Measurements from ENCODE around the gene TMEM178B.
"Not testable (repeated sequence)": the region's sequence is repeated elsewhere in the genome, so short reads cannot be mapped to it uniquely, and the experiment has no call there.

Gene TMEM178B

DNA sequence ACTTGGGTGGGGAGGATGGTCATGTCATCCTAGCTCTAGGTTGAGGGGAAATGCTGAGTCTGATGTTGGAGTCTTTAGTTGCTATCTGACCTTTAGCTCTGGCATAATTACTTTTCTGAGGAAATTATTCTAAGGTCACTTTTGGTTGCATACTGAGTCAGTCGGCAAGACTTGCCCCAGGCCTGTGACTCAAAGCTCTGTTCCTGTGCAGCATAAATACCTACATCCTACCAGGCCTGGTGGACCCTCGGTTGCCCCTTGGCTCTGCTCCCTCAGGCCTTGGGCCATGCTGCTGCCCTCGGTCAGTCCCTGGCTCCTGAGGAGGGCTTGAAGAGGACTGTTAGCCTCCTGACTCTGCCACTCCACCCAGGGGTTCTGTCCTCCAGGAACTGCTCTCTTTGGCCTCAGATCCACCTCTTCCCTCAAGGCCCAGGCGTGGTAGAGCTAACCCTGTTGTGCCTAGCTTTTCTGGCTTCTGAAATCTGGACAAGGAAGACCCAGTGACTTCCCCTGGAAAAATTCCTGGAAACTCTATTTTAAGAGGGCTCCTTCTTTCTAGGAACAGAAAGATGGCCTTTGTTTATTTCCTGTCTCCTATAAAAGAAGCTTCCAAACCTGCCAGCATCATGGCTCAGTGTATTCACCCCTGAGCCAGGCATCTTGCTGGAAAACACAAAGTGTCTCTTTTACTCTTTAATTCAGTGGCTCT, 71.2 kb downstream of the TMEM178B start:
- DNase-seq, result no peak

DNA sequence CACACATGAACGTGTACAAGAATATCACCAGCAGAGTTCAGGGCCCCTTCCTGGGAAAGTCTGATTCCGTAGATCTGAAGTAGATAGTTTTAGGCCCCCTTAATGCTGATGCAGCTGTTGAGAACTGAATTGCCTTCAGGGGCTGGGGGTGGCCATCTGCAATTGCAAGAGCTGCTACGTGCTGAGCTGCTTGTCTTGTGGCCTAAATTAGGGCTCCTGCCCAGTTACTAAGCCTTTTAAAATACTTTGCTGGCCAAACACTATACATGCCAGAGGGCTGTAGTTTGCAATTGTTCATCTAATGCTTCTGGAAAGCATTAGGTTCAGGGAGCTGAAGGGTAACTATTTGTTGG, 71.7 kb downstream of the TMEM178B start:
- DNase-seq, result no peak

DNA sequence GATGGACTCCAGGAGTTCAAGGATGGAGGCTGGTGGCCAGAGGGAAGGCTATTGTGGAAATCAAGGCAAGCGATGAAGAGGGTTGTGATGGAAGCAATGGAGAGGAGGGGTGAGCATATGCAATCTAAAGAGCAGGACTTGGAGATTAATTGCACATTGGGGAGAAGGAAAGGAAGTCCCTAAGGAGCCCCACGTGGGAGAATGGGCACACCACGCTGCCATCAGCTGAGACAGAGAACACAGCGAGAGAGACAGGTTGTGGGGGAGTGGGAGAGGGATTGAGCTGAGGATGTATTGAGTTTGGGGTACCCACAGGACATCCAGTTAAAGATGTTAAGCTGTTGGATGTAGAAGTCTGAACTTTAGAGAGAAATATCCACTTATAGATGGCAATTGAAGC, 73.6 kb downstream of the TMEM178B start:
- no peak for DNase-seq

DNA sequence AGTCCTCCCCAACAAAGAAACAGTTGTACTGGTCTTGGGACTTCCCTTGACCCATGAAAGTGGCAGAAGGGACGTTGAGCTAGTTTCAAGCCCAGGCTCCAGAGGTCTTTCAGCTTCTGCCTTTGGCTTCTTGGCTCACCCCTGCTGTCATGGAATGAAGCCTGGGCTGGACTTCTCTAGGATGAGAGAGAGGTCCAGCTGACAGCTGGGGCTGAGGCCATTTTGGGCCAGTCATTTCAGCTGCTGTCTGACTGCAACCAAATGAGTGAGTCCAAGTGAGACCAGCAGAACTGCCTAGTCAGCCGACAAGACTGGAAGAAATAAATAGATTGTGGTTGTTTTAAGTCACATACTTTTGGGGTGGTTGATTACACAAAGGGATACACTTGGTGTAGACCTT, 76.6 kb downstream of the TMEM178B start:
- no peak for DNase-seq

DNA sequence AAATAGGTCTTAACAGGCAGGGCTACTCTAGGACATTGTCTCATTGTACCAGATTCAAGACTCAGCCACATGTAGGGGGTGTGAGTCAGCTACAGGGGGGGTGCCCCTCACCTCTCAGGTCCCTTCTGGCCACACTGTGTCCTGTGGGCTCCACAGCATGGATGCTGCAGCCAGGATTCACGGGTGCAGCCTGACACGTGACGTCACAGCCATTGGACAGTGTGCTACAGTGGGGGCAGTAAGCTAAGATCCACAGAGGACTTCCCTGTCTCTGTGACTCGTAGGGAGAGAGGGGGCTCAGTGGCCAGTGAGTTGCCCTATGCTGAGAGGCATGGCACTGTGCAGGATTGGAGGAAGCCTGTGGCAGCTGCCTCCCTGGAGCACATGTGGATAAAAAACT, 77.9 kb downstream of the TMEM178B start:
- no peak for DNase-seq

DNA sequence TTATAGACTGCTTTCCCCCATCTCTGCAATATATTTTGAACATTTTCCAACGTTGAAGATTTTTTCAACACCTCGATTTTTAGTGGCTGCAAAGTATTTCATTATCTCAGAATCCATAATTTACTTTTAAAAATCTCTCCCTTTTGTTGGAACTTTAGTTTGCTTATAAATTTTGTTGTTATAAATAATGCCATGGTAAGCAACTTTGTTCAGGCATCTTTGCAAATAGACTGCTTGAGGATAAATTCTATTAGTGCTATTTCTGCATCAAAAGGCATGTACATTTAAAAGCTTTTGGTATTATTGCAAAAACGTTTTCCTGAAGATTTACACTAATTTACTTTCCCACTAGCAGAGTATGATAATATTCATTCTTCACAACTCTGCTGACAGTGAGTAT, 79.4 kb downstream of the TMEM178B start:
- no peak for DNase-seq

DNA sequence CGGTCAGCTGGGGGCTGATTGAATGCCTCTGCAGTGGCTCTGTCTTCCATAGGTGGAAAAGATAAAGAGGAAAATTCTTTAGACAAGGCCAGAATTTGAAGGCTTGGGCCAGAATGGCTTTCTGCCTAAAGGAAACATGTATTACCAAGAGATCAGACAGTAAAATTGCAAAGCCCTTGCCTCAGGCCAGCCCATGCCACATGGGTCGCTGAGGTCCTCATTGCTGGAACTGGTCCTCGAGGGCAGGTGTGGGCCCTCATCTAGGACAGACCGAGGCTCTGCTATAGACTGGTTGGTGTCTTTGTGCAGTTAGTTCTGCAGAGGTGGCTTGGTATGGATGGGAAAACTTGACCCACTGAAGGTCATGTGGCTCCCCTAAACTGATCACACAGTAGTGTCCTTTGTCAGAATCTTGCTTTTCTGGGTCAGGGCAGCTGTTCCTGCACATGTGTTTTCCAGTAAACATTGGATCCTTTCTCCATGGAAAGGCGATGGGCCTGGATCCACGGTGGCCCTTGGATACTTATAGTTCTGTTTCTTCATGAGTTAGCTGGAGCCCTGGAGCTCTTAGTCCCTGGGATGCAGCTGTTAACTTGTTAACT, 80.4 kb downstream of the TMEM178B start:
- DNase-seq, result no peak

DNA sequence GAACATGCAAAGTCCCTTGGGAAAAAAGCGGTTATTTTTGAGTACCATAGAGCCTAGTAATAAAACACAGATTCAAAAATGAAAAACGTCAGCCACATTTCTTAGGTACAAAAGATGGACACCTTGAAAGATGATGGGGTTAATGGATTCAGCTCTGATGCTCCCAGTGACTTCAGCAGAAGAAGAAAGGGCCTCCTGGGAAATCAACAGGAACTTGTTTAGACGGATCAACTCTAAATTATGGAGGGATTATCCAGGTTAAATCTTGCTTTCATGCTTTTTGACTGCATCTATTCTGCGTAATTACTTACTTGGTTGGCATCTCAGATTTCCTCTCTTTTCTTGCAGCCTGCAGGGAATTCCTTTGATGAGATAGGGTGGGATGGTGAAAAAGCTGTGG, 82.5 kb downstream of the TMEM178B start:
- DNase-seq, result no peak

DNA sequence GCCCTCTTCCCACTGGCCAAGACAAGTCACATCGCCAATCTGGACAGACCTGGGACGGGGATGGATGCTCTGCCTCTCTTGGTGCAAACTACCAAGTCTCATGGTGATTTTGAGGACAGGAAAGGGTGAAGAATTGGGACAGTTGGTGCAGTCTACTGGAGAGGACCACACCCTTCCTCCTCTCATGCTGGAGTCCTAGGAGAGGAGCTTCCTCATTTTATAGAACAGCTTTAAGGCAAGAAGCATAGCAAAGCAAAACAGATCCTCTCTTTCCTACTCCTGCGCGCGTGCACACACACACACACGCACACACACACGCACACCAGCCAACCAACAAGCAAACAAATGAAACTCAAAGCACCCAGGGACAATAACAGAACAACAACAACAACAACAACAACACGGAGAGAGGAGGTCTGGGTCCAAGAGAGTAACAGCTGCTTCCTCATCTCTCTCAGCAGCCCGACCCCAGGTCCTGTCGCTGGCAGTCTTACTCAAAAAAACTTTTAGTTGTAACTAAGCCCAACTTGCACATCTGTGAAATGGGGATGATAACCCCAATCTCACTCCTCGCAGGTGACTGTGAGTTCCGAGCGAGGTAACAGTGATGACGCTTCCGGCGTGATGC, 83.4 kb downstream of the TMEM178B start:
- DNase-seq, result no peak

DNA sequence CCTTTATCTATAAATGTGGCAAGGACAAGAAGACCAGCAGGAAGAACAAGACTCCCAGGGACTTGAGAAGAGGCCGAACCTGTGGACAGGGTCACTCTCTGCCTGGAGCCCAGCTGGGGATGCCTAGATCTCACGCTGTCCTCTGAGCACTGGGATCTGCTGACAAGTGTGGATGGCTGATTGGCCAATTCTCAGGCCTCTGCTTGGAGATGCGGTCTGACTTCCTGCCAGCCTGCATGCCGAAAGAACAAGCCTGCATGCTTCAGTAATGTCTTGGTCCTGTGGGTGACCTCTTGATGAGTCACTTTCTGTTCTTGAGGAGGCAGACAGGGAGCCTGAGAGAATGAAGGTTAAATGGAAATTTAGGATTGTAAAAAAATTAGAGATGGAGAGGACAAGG, 84.7 kb downstream of the TMEM178B start:
- DNase-seq, result no peak

DNA sequence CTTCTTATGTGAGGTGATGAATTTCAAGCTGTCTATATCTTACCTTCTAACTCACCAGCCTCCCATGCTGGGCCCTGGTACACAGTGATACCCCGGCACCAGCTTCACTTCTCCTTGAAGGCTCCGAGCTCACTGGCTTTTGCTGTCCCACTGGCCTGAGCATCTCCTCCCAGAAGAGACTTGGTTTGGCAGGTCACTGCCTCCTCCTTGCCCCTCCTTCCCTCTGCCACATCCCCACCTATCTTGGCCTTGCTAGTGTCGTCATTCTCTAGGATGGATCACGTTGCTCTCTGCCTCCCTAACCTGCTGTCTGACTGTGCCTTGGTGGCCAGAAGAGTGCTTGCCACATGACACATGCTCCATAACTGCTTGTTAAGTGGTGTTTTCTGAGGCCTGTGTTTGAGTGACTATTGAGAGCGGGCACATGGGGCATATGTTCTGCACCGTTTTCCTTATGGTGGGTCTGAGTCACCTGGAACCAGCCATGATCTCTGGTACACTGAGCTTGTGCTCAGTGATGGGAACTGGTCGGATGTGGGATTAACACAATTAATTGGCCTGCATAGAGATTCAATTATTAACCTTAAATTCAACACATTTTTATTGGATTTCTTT, 86.5 kb downstream of the TMEM178B start:
- DNase-seq, result no peak

DNA sequence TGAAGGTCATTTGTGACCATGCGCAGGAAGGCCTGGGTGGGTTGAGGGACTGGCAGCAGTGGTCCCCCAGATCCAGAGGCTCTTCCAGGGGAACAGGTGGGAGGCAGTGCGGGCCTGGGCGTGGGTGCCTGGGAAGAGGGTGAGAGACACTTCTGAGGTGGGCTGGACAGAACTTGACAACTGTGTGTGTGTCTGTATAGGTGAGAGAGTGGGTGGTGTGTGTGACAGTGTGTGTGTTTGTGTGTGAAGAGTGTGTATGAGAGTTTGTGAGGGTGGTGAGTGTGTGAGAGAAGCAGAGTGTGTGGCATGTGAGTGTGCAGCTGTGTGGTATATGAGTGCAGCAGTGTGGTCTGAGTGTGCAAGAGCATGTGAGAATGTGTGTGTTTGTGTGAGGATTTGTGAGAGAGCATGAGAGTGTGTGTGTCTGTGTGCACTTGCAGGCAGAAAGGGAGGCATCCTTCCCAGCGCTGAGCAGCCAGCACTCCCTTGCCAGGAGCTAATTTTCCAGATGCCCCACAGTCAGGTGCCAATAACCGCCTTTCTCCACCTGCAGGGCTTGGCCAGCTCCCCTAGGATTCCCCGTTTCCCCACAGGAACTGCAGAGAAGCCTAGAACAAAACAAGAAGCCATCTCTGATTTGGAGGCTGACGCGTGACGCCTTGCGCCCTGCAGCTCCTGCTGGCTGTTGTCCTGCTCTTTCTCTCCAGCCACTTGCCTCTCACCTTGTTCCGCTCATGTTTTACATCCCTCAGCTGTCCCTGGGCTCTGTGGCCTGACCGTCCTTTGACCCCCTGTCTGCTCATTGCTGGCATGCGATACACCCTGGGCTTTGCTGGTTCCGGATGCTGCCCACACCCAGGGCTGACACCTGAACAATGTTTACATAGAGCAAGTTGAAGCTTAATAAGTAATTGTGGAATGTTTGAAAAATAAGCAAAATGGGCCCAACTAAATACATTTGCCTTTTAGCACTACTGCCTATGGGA, 88.0 kb downstream of the TMEM178B start:
- no peak for DNase-seq

DNA sequence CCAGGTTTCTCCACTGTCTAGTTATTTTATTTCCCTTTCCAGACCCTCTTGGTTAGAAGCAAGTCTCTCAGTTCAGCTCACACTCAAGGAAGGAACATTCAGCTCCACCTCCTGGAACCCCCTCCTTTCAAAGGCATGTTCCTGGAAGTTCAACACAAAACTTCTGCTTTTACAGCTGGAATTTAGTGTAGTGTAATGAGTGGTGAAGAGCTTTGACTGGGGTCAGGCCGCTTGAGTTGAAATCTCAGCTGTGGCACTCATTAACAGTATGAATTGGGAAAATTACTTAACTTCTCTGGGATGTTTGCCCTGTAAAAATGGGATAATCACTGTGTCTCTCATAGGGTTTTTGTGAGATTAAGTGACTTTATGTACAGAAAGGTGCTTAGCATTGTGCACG, 91.7 kb downstream of the TMEM178B start:
- no peak for DNase-seq

DNA sequence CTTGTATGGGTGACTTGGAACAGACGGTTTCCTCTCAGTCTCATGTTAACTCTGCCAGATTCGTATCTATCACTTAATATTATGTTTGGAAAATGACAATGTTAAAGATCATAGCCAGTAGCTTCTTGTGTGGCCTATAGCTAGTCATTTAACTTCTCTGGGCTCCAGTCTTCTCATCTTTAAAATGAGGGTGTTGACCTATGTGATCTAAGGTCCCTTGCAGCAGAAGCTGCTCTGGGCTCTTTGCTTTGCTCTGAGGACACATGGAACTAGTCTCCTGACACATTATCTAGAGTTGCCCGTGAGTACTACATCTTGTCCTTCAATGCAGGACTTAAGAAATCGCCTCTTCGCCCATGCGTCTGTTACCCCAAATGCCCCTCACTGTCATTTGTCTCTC, 93.1 kb downstream of the TMEM178B start:
- DNase-seq, result no peak

DNA sequence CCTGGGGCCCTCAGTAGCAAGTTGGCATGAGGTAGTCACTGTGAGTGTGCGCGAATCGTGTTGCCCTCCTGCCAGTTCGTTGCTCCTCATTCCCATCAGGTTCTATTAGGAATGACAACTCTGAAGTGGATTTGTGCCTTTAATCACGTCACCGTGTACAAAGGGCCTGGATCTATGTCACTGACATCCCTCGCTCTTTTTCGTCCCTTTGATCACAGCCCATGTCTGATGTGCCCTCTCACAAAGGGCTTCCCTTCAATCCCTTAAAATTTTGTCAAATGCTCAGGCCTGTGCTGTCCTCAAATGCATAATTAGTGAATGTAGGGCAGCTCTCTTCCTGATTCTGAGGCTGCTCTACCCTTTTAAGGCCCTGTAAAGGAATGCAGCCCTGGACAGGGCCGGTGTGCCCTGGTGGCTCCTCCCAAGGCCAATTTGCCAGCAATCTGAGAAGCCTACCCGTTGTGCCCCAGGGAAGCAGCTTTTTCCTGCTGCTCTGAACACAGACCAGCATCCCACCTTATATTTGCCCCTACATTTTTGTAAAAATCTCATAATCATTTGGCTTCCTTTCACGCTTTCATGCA, 93.6 kb downstream of the TMEM178B start:
- no peak for DNase-seq

DNA sequence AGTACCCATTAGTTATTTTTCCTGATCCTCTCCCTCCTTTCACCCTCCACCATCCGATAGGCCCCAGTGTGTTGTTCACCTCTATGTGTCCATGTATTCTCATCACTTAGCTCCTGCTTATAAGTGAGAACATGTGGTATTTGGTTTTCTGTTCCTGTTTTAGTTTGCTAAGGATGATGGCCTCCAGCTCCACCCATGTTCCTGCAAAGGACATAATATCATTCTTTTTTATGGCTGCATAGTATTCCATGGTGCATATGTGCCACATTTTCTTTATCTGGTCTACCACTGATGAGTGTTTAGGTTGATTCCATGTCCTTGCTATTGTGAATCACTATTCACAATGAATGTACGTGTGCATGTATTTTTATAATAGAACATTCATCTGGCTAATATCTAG, 95.3 kb downstream of the TMEM178B start:
- DNase-seq, result not testable (repeated sequence)

DNA sequence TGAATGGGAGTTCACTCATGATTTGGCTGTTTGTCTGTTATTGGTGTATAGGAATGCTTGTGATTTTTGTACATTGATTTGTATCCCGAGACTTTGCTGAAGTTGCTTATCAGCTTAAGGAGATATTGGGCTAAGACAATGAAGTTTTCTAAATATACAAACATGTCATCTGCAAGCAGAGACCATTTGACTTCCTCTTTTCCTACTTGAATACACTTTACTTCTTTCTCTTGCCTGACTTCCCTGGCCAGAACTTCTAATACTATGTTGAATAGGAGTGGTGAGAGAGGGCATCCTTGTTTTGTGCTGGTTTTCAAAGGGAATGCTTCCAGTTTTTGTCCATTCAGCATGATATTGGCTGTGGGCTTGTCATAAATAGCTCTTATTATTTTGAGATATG, 101.9 kb downstream of the TMEM178B start:
- DNase-seq, result not testable (repeated sequence)

DNA sequence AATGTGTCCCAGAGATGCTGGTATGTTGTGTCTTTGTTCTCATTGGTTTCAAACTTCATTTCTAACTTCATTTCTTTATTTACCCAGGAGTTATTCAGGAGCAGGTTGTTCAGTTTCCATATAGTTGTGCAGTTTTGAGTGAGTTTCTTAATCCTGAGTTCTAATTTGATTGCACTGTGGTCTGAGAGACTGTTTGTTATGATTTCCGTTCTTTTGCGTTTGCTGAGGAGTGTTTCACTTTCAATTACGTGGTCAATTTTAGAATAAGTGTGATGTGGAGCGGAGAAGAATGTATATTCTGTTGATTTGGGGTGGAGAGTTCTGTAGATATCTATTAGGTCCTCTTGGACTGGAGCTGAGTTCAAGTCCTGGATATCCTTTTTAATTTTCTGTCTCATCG, 103.3 kb downstream of the TMEM178B start:
- DNase-seq, result not testable (repeated sequence)

DNA sequence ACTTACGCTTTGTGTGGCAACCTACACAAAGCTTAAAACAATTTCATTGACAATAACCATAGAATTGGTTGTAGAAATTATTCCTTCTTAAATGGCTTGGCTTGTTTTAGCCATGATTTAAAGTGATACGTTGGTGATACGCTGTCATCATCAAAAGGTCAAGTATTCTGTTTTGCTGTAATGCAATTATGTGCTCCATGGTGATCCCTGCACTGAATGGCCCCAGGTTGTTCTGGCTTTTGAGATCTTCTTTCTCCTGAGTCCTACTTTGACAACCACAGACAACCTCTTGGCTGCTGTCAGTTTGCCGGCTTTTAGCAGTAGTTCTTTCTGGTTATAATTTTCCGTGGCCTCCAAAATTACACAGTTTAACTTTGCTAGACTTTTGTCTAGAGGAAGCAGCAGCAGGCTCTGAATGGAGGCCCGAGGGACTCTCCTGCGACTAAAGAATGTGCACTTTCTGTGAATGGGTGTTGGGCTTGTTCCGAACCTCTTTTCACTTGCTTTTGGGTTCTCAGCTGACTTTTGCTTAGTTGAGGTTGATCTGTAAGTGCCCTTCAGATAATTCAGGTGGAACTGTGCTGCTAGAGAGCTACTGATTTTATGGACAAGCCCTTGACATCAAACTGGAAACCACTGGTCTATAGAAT, 104.7 kb downstream of the TMEM178B start:
- no peak for DNase-seq

DNA sequence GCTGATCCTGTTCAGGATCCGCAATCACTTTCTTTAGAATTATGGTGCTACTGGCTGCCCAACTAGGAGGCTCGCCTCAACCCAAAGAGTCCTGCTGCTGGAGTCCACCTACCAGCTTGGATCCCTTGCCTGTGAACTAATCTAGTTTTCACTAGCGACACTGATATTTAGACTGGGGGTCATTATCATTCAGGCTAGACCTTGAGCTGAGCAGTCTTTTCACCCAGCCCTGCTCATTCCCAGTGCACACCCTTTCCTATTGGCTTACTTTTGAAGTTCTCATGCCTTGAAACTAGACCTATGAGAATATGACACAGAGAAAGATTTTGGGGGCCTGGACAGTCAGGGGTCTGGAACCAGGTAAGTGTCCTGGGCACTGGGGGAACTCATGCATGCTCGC, 107.9 kb downstream of the TMEM178B start:
- no peak for DNase-seq

DNA sequence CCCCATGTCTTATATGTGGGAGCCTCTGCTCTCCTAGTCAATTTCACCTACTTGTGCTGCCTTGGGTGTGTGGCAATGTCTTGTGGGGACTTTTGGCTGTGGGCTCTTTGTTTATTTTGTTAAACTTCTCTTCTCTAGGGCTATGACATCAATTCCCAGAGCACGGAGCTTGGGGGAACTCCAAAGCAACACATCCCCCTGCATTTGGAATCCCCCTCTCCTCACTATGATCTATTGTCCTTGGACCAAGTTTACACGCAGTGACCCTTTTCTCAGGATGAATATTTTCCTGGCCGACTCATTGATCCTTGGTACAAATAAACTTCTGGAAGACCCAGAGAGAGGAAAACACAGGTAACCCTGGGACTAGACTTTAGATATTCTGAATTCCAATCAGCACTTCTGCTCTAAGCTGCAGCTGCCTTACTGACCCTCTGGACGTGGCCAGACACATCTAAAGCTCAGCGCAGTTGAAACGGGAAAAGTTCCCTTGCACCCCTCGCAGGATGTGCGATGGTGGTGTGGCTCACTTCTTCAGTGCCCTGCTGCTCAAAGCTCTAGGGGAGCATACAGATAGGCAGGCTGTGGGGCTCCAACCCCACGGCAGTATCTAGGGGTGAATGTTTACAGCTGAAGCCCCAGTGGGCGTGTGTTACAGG, 110.8 kb downstream of the TMEM178B start:
- DNase-seq, result no peak
